Loucy (cell line): ENCODE measurements around the gene SCYGR5.

Experiments used
- EZH2phosphoT487 ChIP-seq: fragments of 200-600 bp; IDR thresholded peaks from 2 replicates; pipeline ENCODE4 v1.6.1; 2018; ENCODE audit warnings: antibody characterized with exemption, mild to moderate bottlenecking, moderate library complexity, borderline replicate concordance
- TF ChIP-seq, protein P1 (sequence below): fragments of 200-600 bp; sonication (generic); conservative IDR thresholded peaks from 2 replicates; pipeline ENCODE4 v1.5.1; 2014; ENCODE audit warnings: mild to moderate bottlenecking, antibody characterized with exemption, low read length

DNA sequence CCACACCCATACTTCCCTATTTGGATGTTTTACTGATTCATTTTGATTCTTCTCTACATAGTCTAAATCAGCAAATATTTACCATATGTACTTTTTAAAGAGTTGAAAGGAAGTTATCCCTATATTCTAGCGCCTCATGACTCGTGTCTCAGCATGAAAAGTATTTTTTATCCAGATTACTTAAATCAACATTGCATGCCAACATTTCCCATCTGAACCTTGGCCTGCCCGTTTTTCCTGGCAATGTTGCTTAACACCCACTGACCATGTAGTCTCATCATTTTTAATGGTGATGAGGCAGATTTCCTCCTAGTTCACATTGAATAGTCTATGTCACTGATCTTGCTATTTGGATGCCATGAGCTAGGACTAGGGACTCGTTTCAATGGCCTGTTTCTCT lies 13.2 kb upstream of the SCYGR5 start:
- TF ChIP-seq, protein P1, sequence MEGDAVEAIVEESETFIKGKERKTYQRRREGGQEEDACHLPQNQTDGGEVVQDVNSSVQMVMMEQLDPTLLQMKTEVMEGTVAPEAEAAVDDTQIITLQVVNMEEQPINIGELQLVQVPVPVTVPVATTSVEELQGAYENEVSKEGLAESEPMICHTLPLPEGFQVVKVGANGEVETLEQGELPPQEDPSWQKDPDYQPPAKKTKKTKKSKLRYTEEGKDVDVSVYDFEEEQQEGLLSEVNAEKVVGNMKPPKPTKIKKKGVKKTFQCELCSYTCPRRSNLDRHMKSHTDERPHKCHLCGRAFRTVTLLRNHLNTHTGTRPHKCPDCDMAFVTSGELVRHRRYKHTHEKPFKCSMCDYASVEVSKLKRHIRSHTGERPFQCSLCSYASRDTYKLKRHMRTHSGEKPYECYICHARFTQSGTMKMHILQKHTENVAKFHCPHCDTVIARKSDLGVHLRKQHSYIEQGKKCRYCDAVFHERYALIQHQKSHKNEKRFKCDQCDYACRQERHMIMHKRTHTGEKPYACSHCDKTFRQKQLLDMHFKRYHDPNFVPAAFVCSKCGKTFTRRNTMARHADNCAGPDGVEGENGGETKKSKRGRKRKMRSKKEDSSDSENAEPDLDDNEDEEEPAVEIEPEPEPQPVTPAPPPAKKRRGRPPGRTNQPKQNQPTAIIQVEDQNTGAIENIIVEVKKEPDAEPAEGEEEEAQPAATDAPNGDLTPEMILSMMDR, result no peak
- no peak for TF ChIP-seq EZH2phosphoT487
